Lower lobe of right lung (tissue), 2 donors: ENCODE results near the gene DPYSL3. TPM values are rescaled to one million over a fixed set of nuclear protein-coding genes. Genes with fewer than 3 reads are reported as not detected.
A peak's percentile ranks its signal among the peaks of the same experiment; 100 is the strongest.

Source experiments
- ATAC-seq, 2 donors: fragments of 200-7000 bp; cut with Tn5 transposase; one replicate each; pipeline ENCODE4 v1.9.1; 2020 to 2022; ENCODE audit warnings: mild to moderate bottlenecking in 2 of 2, moderate library complexity in 2 of 2
- DNase-seq: peaks from one replicate; pipeline ENCODE4 v3.0.0-alpha.2; 2020
- H3K27ac ChIP-seq: fragments of 200-600 bp; one replicate; pipeline ENCODE4 v1.8.0; 2022
- H3K27me3 ChIP-seq: fragments of 200-600 bp; one replicate; pipeline ENCODE4 v1.8.0; 2022; ENCODE audit warnings: low read depth
- H3K36me3 ChIP-seq: fragments of 200-600 bp; one replicate; pipeline ENCODE4 v1.8.0; 2022; ENCODE audit warnings: mild to moderate bottlenecking
- H3K4me1 ChIP-seq: fragments of 200-600 bp; one replicate; pipeline ENCODE4 v1.8.0; 2022
- H3K4me3 ChIP-seq: fragments of 200-600 bp; one replicate; pipeline ENCODE4 v1.8.0; 2022; ENCODE audit warnings: mild to moderate bottlenecking
- H3K9me3 ChIP-seq: fragments of 200-600 bp; one replicate; pipeline ENCODE4 v1.8.0; 2022
- intact Hi-C: fragments of 100-400 bp; cut with DNase I; formaldehyde crosslinking; loops from one replicate; pipeline ENCODE4 v1.11.0; 2022
- total RNA-seq: library from RNA; stranded (reverse); fragmentation: NEBNext Ultra II Directional; extraction: Animal tissue kit (Norgen Biotek cat#: 25700); gene quantifications from one replicate; pipeline ENCODE4 v1.2.1, GENCODE V29; 2021
- TF ChIP-seq, protein P1 (sequence below): fragments of 200-600 bp; IDR thresholded peaks from one replicate; pipeline ENCODE4 v1.8.0; 2022; ENCODE audit warnings: antibody characterized with exemption, mild to moderate bottlenecking
- donor health status: DM: no; HTN: yes; CAD: no; lungs with severe emphysema.

Gene DPYSL3
- total RNA-seq, 1 donor from 2014 or later = 45.7 TPM

DNA sequence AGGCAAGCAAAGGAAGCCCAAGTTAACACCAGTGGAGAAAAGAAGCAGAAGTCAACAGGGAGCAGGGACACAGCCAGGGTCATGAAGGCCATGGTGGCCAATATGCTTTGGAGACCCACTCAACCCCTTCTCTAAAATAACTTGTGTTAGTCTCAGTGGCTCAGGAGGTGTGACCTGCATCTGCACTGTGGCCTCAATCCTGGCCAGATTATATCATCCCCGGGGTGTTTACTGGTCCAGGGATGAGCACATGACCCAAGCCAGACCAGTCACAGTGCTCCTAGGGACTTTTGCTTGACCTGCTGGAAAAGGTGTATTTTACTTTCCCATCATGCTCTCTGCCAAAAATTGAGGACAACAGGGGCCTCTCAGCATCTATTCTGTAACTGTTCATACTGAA, 105.2 kb downstream of the DPYSL3 start:
- no peak overlapping the region for H3K4me3 ChIP-seq
- TF ChIP-seq, protein P1, sequence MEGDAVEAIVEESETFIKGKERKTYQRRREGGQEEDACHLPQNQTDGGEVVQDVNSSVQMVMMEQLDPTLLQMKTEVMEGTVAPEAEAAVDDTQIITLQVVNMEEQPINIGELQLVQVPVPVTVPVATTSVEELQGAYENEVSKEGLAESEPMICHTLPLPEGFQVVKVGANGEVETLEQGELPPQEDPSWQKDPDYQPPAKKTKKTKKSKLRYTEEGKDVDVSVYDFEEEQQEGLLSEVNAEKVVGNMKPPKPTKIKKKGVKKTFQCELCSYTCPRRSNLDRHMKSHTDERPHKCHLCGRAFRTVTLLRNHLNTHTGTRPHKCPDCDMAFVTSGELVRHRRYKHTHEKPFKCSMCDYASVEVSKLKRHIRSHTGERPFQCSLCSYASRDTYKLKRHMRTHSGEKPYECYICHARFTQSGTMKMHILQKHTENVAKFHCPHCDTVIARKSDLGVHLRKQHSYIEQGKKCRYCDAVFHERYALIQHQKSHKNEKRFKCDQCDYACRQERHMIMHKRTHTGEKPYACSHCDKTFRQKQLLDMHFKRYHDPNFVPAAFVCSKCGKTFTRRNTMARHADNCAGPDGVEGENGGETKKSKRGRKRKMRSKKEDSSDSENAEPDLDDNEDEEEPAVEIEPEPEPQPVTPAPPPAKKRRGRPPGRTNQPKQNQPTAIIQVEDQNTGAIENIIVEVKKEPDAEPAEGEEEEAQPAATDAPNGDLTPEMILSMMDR = no peak
- no peak for DNase-seq
- intact Hi-C loops = no loop called here
- peaks cover 34% of the 10 kb centered on the region for H3K4me1 ChIP-seq
- ATAC-seq = no peak
- no peaks in the 10 kb centered on the region for H3K9me3 ChIP-seq
- H3K27ac ChIP-seq = peak overlapping the region; percentile 76
- no peaks in the 10 kb centered on the region for H3K27me3 ChIP-seq
- H3K36me3 ChIP-seq = peaks cover 37% of the 10 kb centered on the region

DNA sequence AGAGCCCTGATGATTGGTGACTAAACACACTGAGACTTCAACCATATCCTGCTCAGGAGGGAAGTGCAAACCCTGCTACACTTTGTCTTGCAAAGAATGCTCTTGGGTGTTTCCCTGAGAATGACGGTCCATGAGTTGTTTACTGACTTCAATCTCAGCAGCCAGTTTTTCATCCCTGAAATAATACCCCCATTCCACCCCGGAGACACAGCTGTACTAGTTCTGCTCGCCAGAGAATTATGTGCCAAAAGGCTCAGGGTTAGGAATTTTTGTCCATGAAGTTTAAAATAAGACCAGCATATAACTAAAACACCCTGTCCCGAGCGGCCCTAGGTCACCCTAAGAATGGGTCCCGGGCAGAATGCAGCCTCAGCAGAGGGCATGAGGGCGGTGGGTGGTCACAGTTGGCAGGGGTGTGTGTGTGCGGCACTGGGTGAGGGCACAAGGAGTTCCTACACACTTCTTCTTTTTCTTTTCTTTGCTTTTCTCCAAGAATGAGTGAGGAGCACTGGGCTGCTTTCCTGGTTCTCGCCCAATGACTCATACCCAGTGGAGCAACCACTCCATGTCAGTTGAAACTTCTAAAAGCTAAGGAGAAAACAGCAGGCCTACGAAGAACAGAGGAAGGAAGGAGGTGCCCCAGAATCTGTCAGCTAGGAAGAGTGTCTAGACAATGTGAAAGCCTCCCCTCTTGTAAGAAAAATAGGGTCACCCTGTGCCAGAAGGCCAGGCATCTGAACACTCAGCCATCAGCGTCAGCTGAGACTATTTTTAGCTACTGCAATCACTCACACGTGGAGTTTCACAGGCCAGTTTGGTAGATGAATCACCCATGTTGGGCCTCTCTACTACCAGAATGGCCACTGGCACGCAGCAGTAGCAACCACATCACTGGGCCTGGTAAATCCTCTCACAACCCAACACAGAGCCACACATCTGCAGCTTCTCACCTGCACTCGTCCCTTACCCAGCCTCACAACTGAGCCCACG, 105.9 kb downstream of the DPYSL3 start:
- ATAC-seq = peak; percentile 71 to 83
- TF ChIP-seq, protein P1 = no peak
- no peak for DNase-seq
- Histone ChIP-seq H3K27ac (peak overlapping the region; percentile 76), H3K4me3 (no peak overlapping the region), H3K27me3 (no peaks in the 10 kb centered on the region), H3K36me3 (peaks cover 38% of the 10 kb centered on the region), H3K9me3 (no peaks in the 10 kb centered on the region), H3K4me1 (peaks cover 34% of the 10 kb centered on the region)
- intact Hi-C loops = no loop called here

DNA sequence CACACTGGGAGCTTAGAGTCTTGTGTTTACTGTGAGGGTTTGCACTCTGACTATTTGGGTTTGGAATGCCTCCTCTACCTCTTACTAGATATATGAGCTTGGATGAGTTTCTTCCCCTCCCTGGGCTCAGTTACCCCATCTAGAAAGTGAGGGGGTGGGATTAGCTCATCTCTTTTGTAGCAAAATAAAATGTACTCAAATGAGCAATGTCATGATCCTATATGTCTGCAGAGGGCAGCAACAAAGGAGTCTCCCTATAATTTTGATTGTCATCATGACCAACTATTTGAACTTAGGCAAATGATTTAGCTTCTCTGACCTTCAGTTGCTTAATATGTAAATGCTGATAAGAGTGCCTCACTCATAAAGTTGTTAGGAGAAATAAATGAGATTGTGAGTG, 109.0 kb downstream of the DPYSL3 start:
- Histone ChIP-seq H3K4me1 (peaks cover 35% of the 10 kb centered on the region), H3K9me3 (no peaks in the 10 kb centered on the region), H3K27ac (no peak overlapping the region), H3K4me3 (no peak overlapping the region), H3K36me3 (peaks cover 44% of the 10 kb centered on the region), H3K27me3 (no peaks in the 10 kb centered on the region)
- TF ChIP-seq, protein P1 = no peak
- no peak for ATAC-seq
- intact Hi-C loops = no loop called here
- DNase-seq = no peak

DNA sequence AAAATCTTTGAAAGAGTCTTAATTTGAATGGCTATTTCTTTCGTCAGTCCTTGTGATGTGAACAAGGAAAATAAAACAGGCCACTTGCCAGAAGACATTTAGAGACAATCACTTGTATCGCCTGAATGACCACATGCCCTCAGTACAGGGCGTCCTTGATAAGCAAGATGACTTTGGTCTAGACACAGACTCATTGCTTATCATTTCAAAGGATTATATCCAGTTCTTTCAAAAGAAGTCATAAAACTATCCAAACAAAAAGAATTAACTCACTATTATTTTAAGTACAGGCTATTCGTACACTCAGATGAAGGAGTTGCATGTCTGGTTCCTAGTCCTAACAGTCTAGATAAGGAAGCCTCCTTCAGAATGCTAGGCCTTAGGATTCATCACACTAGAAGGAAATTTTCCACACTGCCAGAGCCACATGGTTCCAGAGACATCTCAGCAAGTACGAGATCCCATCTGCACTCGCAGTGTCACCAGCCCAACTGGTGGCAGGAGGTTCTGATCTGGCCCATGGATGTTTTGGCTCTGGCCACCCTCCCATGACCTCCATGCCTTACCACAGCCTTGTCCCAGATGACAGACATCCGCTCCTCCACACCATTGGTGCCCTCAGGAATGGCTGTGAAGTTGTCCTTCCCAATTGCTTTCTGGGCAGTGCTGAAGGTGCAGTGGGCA, 109.6 kb downstream of the DPYSL3 start:
- Histone ChIP-seq H3K27me3 (no peaks in the 10 kb centered on the region), H3K27ac (no peak overlapping the region), H3K9me3 (no peaks in the 10 kb centered on the region), H3K4me3 (no peak overlapping the region), H3K4me1 (peaks cover 29% of the 10 kb centered on the region), H3K36me3 (peaks cover 48% of the 10 kb centered on the region)
- ATAC-seq (no peak), DNase-seq (no peak)
- intact Hi-C loops = no loop called here
- TF ChIP-seq, protein P1 = no peak

DNA sequence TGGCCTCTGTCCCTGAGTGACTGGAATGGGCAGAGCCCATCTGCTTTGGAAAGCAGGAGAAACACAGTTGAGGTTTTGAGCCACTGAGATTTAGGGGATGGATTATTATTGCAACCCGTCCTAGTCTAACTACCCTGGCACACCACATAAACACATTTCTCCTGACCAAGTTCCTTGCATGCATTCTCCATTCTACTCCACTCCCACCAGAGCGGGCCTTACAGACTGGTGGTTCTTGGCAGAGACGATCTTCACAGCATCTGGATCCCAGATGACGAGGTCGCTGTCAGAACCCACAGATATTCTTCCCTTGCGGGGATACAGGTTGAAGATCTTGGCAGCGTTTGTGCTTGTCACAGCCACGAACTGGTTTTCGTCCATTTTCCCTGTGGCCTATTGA, 111.0 kb downstream of the DPYSL3 start:
- TF ChIP-seq, protein P1 = no peak
- Histone ChIP-seq H3K4me3 (no peak overlapping the region), H3K4me1 (peaks cover 15% of the 10 kb centered on the region), H3K9me3 (no peaks in the 10 kb centered on the region), H3K27ac (no peak overlapping the region), H3K27me3 (no peaks in the 10 kb centered on the region), H3K36me3 (peaks cover 48% of the 10 kb centered on the region)
- no peak for ATAC-seq
- intact Hi-C loops = no loop called here
- no peak for DNase-seq
